ENCODE results near the gene FNDC3A.

The FNDC3A gene

DNA sequence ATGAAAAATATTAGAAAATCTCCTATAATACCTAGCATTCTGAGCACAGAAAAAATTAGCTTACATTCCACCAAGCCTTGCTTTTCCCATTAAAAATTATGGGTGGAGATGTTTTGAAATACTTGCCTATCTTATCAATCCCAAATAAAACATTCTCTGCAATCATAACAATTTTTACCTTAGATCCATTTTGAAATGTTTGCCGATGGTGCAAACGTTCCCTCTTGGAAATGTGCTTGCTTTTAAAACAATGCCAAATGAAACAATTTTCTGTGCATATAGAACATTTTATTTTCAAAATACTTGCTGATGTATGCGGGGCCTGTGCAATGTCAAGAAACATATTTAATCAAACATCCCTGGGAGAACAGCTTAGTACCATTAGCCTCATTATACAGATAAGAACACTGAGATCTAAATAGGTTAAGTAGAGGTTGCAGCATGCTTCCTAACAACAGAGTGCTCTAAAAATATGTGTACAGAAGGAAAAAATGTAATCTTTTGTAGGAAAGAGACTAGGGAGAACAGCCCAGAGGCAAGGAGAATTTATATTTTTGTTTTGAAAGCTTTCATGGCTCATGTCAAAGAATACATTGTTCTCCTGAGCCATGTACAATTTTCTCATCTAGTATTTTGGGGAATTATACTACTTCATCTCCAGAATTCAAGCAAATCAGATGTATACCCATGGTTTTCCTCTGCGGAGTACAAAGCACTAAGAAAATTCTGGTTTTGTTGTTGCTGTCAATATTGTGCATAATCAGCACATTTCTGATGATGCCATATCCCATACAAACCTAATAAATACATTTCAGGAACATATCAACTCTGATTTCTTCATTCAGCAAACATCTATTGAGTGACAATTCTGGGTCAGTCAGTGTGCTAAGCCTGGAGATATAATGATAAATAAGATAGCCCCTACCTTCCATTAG lies 25.9 kb upstream of the FNDC3A start:
- Histone ChIP-seq H3K4me3 (replicated peaks; ENCODE audit: insufficient read depth, low read length) (no peak overlapping the region), H3K27ac (replicated peaks) (no peak overlapping the region), H3K27me3 (ENCODE audit: insufficient read depth, poor library complexity, severe bottlenecking) (no peaks in the 10 kb centered on the region)
- no peak for DNase-seq (ENCODE audit: low read depth in 1 of 2, low spot score in 1 of 2)
- TF ChIP-seq POLR2AphosphoS5 (IDR thresholded peaks at IDR 0.05; ENCODE audit: low read depth) (no peak), SPI1 (IDR thresholded peaks at IDR 0.05; ENCODE audit: borderline replicate concordance, low read depth) (no peak), GABPA (IDR thresholded peaks at IDR 0.05; ENCODE audit: low read depth) (no peak)
- TF ChIP-seq, protein P1, sequence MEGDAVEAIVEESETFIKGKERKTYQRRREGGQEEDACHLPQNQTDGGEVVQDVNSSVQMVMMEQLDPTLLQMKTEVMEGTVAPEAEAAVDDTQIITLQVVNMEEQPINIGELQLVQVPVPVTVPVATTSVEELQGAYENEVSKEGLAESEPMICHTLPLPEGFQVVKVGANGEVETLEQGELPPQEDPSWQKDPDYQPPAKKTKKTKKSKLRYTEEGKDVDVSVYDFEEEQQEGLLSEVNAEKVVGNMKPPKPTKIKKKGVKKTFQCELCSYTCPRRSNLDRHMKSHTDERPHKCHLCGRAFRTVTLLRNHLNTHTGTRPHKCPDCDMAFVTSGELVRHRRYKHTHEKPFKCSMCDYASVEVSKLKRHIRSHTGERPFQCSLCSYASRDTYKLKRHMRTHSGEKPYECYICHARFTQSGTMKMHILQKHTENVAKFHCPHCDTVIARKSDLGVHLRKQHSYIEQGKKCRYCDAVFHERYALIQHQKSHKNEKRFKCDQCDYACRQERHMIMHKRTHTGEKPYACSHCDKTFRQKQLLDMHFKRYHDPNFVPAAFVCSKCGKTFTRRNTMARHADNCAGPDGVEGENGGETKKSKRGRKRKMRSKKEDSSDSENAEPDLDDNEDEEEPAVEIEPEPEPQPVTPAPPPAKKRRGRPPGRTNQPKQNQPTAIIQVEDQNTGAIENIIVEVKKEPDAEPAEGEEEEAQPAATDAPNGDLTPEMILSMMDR (IDR thresholded peaks at IDR 0.05; ENCODE audit: insufficient read depth, low read length), result no peak
- TF ChIP-seq, protein P2, sequence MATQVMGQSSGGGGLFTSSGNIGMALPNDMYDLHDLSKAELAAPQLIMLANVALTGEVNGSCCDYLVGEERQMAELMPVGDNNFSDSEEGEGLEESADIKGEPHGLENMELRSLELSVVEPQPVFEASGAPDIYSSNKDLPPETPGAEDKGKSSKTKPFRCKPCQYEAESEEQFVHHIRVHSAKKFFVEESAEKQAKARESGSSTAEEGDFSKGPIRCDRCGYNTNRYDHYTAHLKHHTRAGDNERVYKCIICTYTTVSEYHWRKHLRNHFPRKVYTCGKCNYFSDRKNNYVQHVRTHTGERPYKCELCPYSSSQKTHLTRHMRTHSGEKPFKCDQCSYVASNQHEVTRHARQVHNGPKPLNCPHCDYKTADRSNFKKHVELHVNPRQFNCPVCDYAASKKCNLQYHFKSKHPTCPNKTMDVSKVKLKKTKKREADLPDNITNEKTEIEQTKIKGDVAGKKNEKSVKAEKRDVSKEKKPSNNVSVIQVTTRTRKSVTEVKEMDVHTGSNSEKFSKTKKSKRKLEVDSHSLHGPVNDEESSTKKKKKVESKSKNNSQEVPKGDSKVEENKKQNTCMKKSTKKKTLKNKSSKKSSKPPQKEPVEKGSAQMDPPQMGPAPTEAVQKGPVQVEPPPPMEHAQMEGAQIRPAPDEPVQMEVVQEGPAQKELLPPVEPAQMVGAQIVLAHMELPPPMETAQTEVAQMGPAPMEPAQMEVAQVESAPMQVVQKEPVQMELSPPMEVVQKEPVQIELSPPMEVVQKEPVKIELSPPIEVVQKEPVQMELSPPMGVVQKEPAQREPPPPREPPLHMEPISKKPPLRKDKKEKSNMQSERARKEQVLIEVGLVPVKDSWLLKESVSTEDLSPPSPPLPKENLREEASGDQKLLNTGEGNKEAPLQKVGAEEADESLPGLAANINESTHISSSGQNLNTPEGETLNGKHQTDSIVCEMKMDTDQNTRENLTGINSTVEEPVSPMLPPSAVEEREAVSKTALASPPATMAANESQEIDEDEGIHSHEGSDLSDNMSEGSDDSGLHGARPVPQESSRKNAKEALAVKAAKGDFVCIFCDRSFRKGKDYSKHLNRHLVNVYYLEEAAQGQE (IDR thresholded peaks at IDR 0.05; ENCODE audit: insufficient replicate concordance, low read depth), result no peak

DNA sequence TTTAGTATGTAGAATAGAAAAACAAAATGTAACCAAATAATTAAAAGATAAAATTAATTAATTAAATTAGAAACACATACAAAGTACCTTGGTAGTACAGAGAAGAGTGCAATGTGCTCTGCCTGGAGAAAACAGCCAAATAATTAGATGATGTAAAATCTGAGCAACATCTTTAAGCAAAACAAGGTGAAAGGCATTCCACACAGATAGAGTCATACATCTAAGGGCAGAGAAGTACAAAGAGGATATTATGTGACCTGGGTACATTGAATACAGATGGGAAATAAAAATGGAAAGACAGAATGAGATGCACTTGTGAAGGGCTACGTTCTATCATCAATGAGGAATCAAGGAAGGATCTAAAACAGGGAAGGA lies 25.2 kb upstream of the FNDC3A start:
- Histone ChIP-seq H3K4me3 (replicated peaks; ENCODE audit: insufficient read depth, low read length) (no peak overlapping the region), H3K27ac (replicated peaks) (no peak overlapping the region), H3K27me3 (ENCODE audit: insufficient read depth, poor library complexity, severe bottlenecking) (no peaks in the 10 kb centered on the region)
- TF ChIP-seq POLR2AphosphoS5 (IDR thresholded peaks at IDR 0.05; ENCODE audit: low read depth) (no peak), GABPA (IDR thresholded peaks at IDR 0.05; ENCODE audit: low read depth) (no peak), SPI1 (IDR thresholded peaks at IDR 0.05; ENCODE audit: borderline replicate concordance, low read depth) (no peak)
- TF ChIP-seq, protein P2 (IDR thresholded peaks at IDR 0.05; ENCODE audit: insufficient replicate concordance, low read depth), result no peak
- TF ChIP-seq, protein P1 (IDR thresholded peaks at IDR 0.05; ENCODE audit: insufficient read depth, low read length), result no peak
- no peak for DNase-seq (ENCODE audit: low read depth in 1 of 2, low spot score in 1 of 2)

DNA sequence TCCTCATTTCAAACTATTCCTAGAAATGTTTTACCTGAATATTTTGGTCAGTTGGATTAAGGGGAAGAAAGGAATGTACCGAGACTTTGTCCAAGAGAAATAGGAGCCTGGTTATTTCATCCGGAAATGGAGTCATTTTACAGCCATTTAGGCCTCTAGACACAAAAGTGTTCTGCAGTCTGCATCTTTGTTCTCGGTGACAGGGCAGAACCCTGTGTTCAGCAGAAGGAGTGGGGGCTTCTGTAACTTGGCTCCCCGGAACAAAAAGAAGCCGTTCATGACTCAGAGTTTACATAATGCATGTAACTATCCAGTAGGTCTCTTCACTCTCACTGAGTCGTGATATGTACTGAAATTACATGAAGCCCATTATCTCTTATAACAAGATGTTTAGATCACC lies 21.6 kb upstream of the FNDC3A start:
- Histone ChIP-seq H3K27ac (replicated peaks) (no peak overlapping the region), H3K27me3 (ENCODE audit: insufficient read depth, poor library complexity, severe bottlenecking) (no peaks in the 10 kb centered on the region), H3K4me3 (replicated peaks; ENCODE audit: insufficient read depth, low read length) (no peak overlapping the region)
- TF ChIP-seq, protein P1 (IDR thresholded peaks at IDR 0.05; ENCODE audit: insufficient read depth, low read length), result no peak
- TF ChIP-seq POLR2AphosphoS5 (IDR thresholded peaks at IDR 0.05; ENCODE audit: low read depth) (no peak), GABPA (IDR thresholded peaks at IDR 0.05; ENCODE audit: low read depth) (no peak), SPI1 (IDR thresholded peaks at IDR 0.05; ENCODE audit: borderline replicate concordance, low read depth) (no peak)
- TF ChIP-seq, protein P2 (IDR thresholded peaks at IDR 0.05; ENCODE audit: insufficient replicate concordance, low read depth), result no peak
- DNase-seq (ENCODE audit: low read depth in 1 of 2, low spot score in 1 of 2), result no peak

All from HL-60 (cell line).